Measurements from ENCODE around the gene CDC42BPB.

CDC42BPB gene

GRCh38 chr14:103057372-103058163 is at the start of gene CDC42BPB:
Gene CDC42BPB (minus strand): TSS chr14:103057549. CDS start chr14:103057173, 376 bp downstream.
- DNase-seq (ENCODE audit: low spot score): peak; percentile 95

- DNase-seq (ENCODE audit: low spot score): no peak
These were observed 48.3 kb upstream of the CDC42BPB start for GRCh38 chr14:103105580-103106150.

- peak; percentile 86 for DNase-seq (ENCODE audit: low spot score)
These were observed 47.5 kb upstream of the CDC42BPB start for GRCh38 chr14:103104654-103105452.

GRCh38 chr14:103104389-103104653 is 47.0 kb upstream of the CDC42BPB start:
- no peak for DNase-seq (ENCODE audit: low spot score)

GRCh38 chr14:103103461-103104388 is 46.4 kb upstream of the CDC42BPB start:
- DNase-seq (ENCODE audit: low spot score): peak; percentile 78

GRCh38 chr14:103102689-103103260 is 45.4 kb upstream of the CDC42BPB start:
- no peak for DNase-seq (ENCODE audit: low spot score)

- no peak for DNase-seq (ENCODE audit: low spot score)
These were observed 44.8 kb upstream of the CDC42BPB start for GRCh38 chr14:103101963-103102688.

- DNase-seq (ENCODE audit: low spot score): no peak
These were observed 44.1 kb upstream of the CDC42BPB start for GRCh38 chr14:103101257-103101962.

- no peak for DNase-seq (ENCODE audit: low spot score)
These were observed 43.2 kb upstream of the CDC42BPB start for GRCh38 chr14:103100281-103101121.

GRCh38 chr14:103099733-103100280 is 42.5 kb upstream of the CDC42BPB start:
- no peak for DNase-seq (ENCODE audit: low spot score)

GRCh38 chr14:103099081-103099732 is 41.9 kb upstream of the CDC42BPB start:
- DNase-seq (ENCODE audit: low spot score): no peak

GRCh38 chr14:103097994-103098957 is 40.9 kb upstream of the CDC42BPB start:
- DNase-seq (ENCODE audit: low spot score): no peak

GRCh38 chr14:103097244-103097993 is 40.1 kb upstream of the CDC42BPB start:
- no peak for DNase-seq (ENCODE audit: low spot score)

- DNase-seq (ENCODE audit: low spot score): no peak
These were observed 39.0 kb upstream of the CDC42BPB start for GRCh38 chr14:103096387-103096786.

GRCh38 chr14:103095210-103095778 is 37.9 kb upstream of the CDC42BPB start:
- no peak for DNase-seq (ENCODE audit: low spot score)
